Measurements from ENCODE around the gene LRIG1.

DNA sequence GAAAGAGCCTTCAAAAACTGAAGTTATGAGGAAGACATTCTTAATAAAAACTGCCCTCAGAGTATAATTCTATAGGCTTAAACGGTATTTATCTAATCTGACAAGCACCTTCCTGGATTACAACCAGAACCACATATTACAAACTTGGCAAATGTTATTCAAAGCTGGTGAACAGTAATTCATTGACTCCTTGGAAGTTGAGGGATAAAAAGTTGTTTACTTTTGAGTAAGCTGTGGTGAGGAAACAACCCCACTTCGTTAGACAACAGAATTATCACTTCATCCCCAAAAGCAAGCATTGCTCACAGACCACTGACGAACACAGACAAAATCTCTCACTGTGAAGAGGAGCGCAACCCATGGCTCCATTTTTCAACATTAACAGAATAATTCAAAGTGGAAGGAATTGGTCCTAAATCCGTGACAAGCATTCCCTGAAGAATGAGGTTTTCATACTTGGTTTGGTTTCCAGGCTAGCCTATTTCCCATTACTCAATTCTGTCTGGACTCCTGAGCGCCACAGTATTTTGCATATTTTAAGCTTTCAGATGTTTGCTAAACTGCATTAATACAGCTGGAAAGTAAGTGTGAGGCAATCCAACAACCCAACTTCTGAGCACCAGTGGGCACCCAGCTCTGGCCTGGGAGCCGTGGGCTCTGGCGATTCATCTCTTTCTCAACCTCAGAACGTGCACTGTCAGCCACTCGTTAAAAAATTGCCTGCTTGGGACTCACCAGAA is 32.7 kb downstream of the LRIG1 start:
- TF ChIP-seq EZH2 (IDR thresholded peaks at IDR 0.05; ENCODE audit: borderline replicate concordance) = no peak
- TF ChIP-seq, protein P1, sequence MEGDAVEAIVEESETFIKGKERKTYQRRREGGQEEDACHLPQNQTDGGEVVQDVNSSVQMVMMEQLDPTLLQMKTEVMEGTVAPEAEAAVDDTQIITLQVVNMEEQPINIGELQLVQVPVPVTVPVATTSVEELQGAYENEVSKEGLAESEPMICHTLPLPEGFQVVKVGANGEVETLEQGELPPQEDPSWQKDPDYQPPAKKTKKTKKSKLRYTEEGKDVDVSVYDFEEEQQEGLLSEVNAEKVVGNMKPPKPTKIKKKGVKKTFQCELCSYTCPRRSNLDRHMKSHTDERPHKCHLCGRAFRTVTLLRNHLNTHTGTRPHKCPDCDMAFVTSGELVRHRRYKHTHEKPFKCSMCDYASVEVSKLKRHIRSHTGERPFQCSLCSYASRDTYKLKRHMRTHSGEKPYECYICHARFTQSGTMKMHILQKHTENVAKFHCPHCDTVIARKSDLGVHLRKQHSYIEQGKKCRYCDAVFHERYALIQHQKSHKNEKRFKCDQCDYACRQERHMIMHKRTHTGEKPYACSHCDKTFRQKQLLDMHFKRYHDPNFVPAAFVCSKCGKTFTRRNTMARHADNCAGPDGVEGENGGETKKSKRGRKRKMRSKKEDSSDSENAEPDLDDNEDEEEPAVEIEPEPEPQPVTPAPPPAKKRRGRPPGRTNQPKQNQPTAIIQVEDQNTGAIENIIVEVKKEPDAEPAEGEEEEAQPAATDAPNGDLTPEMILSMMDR (IDR thresholded peaks at IDR 0.05; ENCODE audit: poor library complexity) = no peak
